ENCODE data around the gene ATF7.
"Not testable (repeated sequence)": the region's sequence is repeated elsewhere in the genome, so short reads cannot be mapped to it uniquely, and the experiment has no call there.

ATF7 gene

GRCh38 chr12:53575502-53576249 lies 50.5 kb downstream of the ATF7 start:
- TF ChIP-seq CTCF (IDR thresholded peaks at IDR 0.05; ENCODE audit: low read depth, low read length): no peak
- no peak for DNase-seq (ENCODE audit: extremely low read depth, low read depth)

GRCh38 chr12:53572134-53572758 lies 53.9 kb downstream of the ATF7 start:
- no peak for TF ChIP-seq CTCF (IDR thresholded peaks at IDR 0.05; ENCODE audit: low read depth, low read length)
- DNase-seq (ENCODE audit: extremely low read depth, low read depth): no peak

- TF ChIP-seq CTCF (IDR thresholded peaks at IDR 0.05; ENCODE audit: low read depth, low read length): no peak
- DNase-seq (ENCODE audit: extremely low read depth, low read depth): no peak
Measured at GRCh38 chr12:53571295-53571694, 54.9 kb downstream of the ATF7 start.

GRCh38 chr12:53568809-53569557 lies 57.2 kb downstream of the ATF7 start:
- DNase-seq (ENCODE audit: extremely low read depth, low read depth): no peak
- no peak for TF ChIP-seq CTCF (IDR thresholded peaks at IDR 0.05; ENCODE audit: low read depth, low read length)

GRCh38 chr12:53567961-53568808 lies 58.0 kb downstream of the ATF7 start:
- DNase-seq (ENCODE audit: extremely low read depth, low read depth): no peak
- TF ChIP-seq CTCF (IDR thresholded peaks at IDR 0.05; ENCODE audit: low read depth, low read length): no peak

GRCh38 chr12:53565376-53565775 lies 60.8 kb downstream of the ATF7 start:
- DNase-seq (ENCODE audit: extremely low read depth, low read depth): not testable (repeated sequence)

GRCh38 chr12:53564941-53565340 lies 61.2 kb downstream of the ATF7 start:
- DNase-seq (ENCODE audit: extremely low read depth, low read depth): no peak
- no peak for TF ChIP-seq CTCF (IDR thresholded peaks at IDR 0.05; ENCODE audit: low read depth, low read length)

Data from AG09319 (cell line).